HL-60/S4 (cell line): ENCODE results near the gene MIPEP.

Source experiments
- in situ Hi-C: fragments of 300-500 bp; cut with MboI; formaldehyde crosslinking; loops from 2 replicates; pipeline ENCODE4 v1.14.3; 2022; ENCODE audit warnings: low sequenced_read_pairs

MIPEP gene

GRCh38 chr13:23722726-23723453, 166.3 kb downstream of the MIPEP start:
- in situ Hi-C loops: no loop called here

GRCh38 chr13:23718996-23719395, 170.2 kb downstream of the MIPEP start:
- in situ Hi-C loops: no loop called here

- in situ Hi-C loops: no loop called here
Observed at GRCh38 chr13:23716401-23716800, 172.8 kb downstream of the MIPEP start.

GRCh38 chr13:23715762-23716235, 173.4 kb downstream of the MIPEP start:
- in situ Hi-C loops: no loop called here

- in situ Hi-C loops: no loop called here
Observed at GRCh38 chr13:23715092-23715761, 174.0 kb downstream of the MIPEP start.

- in situ Hi-C loops: no loop called here
Observed at GRCh38 chr13:23714672-23715071, 174.5 kb downstream of the MIPEP start.

GRCh38 chr13:23711355-23711754, 177.8 kb downstream of the MIPEP start:
- in situ Hi-C loops: no loop called here

GRCh38 chr13:23710366-23710765, 178.8 kb downstream of the MIPEP start:
- in situ Hi-C loops: no loop called here

- in situ Hi-C loops: no loop called here
Observed at GRCh38 chr13:23709536-23709935, 179.7 kb downstream of the MIPEP start.

GRCh38 chr13:23707674-23708073, 181.5 kb downstream of the MIPEP start:
- in situ Hi-C loops: no loop called here

- in situ Hi-C loops: no loop called here
Observed at GRCh38 chr13:23705583-23705982, 183.6 kb downstream of the MIPEP start.

- in situ Hi-C loops: no loop called here
Observed at GRCh38 chr13:23703246-23703860, 185.8 kb downstream of the MIPEP start.

GRCh38 chr13:23701636-23702035, 187.6 kb downstream of the MIPEP start:
- in situ Hi-C loops: no loop called here

- in situ Hi-C loops: no loop called here
Observed at GRCh38 chr13:23701186-23701585, 188.0 kb downstream of the MIPEP start.

GRCh38 chr13:23699271-23699670, 189.9 kb downstream of the MIPEP start:
- in situ Hi-C loops: no loop called here

GRCh38 chr13:23697772-23698313, 191.4 kb downstream of the MIPEP start:
- in situ Hi-C loops: no loop called here

- in situ Hi-C loops: no loop called here
Observed at GRCh38 chr13:23696610-23697009, 192.6 kb downstream of the MIPEP start.

- in situ Hi-C loops: no loop called here
Observed at GRCh38 chr13:23695711-23696464, 193.3 kb downstream of the MIPEP start.

GRCh38 chr13:23695196-23695595, 194.0 kb downstream of the MIPEP start:
- in situ Hi-C loops: no loop called here

GRCh38 chr13:23692816-23693215, 196.4 kb downstream of the MIPEP start:
- in situ Hi-C loops: no loop called here

- in situ Hi-C loops: no loop called here
Observed at GRCh38 chr13:23690668-23691067, 198.5 kb downstream of the MIPEP start.
